K562 (cell line): ENCODE data around the gene DMD. TPM values are rescaled to one million over a fixed set of nuclear protein-coding genes. Genes with fewer than 3 reads are reported as not detected.

Source experiments
- ATAC-seq: fragments of 200-7000 bp; cut with Tn5 transposase; 3 replicates; pipeline ENCODE4 v1.9.1; 2020; ENCODE audit warnings: moderate library complexity
- BruUV-seq: library from RNA; stranded (reverse); fragments of 400-500 nt; replicated peaks from 2 replicates; lab custom pipeline; 2021; lab: Mats Ljungman, UMichigan
- CTCF ChIA-PET: fragments of 300-600 bp; formaldehyde crosslinking; extraction: SDS; loops from one replicate; lab custom pipeline; 2021; ENCODE audit warnings: low intra/inter-chr PET ratio; lab: Yijun Ruan, JAX
- POLR2A ChIA-PET: fragments of 300-600, 350-650 bp; sonication (Branson Sonifier 250); formaldehyde crosslinking; extraction: SDS; loops from one replicate; lab custom pipeline; 2021; ENCODE audit warnings: antibody characterized with exemption, inconsistent platforms; lab: Yijun Ruan, JAX
- DNase-seq, 4 experiments: peaks; one replicate each; pipeline versions ENCODE4 v3.0.0 to v3.0.0-alpha.2; 2011 to 2018; ENCODE audit warnings: low spot score in 3 of 4, mixed read lengths in 3 of 4; ENCODE audit errors: extremely low read depth in 1 of 4
- FAIRE-seq: peaks from 2 replicates; lab custom pipeline; 2011; peaks lifted over from hg19 to GRCh38; lab: Jason Lieb, UNC
- H2AFZ ChIP-seq: 2 replicates; pipeline ENCODE4 v1.6.0; 2011; ENCODE audit warnings: low read depth, low read length, control low read depth, inconsistent platforms
- H3K27ac ChIP-seq: fragments of 200-600 bp; 3 replicates; pipeline ENCODE4 v1.8.0; 2011; ENCODE audit warnings: low read depth, mild to moderate bottlenecking, control low read depth, inconsistent platforms, low read length, moderate library complexity, mixed read lengths; ENCODE audit errors: extremely low read depth
- H3K27me3 ChIP-seq, 2 experiments: fragments of 300-600 bp in 1 of 2; 2 replicates in 1 of 2; 3 replicates in 1 of 2; pipeline versions ENCODE4 v1.6.0 to v1.8.0; 2011; ENCODE audit warnings: inconsistent platforms in 2 of 2, low read length in 2 of 2, mild to moderate bottlenecking in 1 of 2, mixed read lengths in 1 of 2, moderate library complexity in 1 of 2; ENCODE audit not compliant: control insufficient read depth in 2 of 2, insufficient read depth in 2 of 2
- H3K36me3 ChIP-seq: fragments of 300-600 bp; 3 replicates; pipeline ENCODE4 v1.8.0; 2011; ENCODE audit warnings: mild to moderate bottlenecking, low read length, inconsistent platforms; ENCODE audit not compliant: control insufficient read depth, insufficient read depth
- H3K4me1 ChIP-seq, 2 experiments: fragments of 200-600 bp in 1 of 2; replicated peaks in 1 of 2; 2 replicates in 1 of 2; 3 replicates in 1 of 2; pipeline versions ENCODE4 v1.5.1 to v1.8.0; 2011; ENCODE audit warnings: inconsistent platforms in 2 of 2, low read length in 2 of 2, mild to moderate bottlenecking in 1 of 2, mixed read lengths in 1 of 2, moderate library complexity in 1 of 2; ENCODE audit not compliant: control insufficient read depth in 2 of 2, insufficient read depth in 2 of 2
- H3K4me2 ChIP-seq: 2 replicates; pipeline ENCODE4 v1.6.1; 2011; ENCODE audit warnings: low read length, control low read depth, inconsistent platforms, mixed read lengths; ENCODE audit not compliant: insufficient read depth
- H3K4me3 ChIP-seq: fragments of 200-600 bp; sonication (generic), shearing (Covaris generic); 2 replicates; pipeline ENCODE4 v1.5.1; 2016; ENCODE audit warnings: control low read depth, inconsistent platforms
- H3K79me2 ChIP-seq: fragments of 200-600 bp; 3 replicates; pipeline ENCODE4 v1.8.0; 2011; ENCODE audit warnings: low read length, inconsistent platforms; ENCODE audit not compliant: control insufficient read depth, insufficient read depth
- H3K9ac ChIP-seq, 2 experiments: 2 replicates each; pipeline versions ENCODE4 v1.6.0 to v1.6.1; 2011; ENCODE audit warnings: low read depth in 2 of 2, low read length in 2 of 2, control low read depth in 1 of 2, inconsistent platforms in 1 of 2, mild to moderate bottlenecking in 1 of 2, mixed read lengths in 1 of 2; ENCODE audit not compliant: insufficient read depth in 1 of 2
- H3K9me1 ChIP-seq: one replicate; pipeline ENCODE4 v1.6.0; 2011; ENCODE audit warnings: inconsistent platforms, mild to moderate bottlenecking, low read length, moderate library complexity; ENCODE audit not compliant: control insufficient read depth, insufficient read depth
- H3K9me3 ChIP-seq: replicated peaks from 2 replicates; pipeline ENCODE4 v1.5.1; 2011; ENCODE audit warnings: low read depth, low read length, inconsistent platforms; ENCODE audit not compliant: control insufficient read depth, insufficient read depth
- H4K20me1 ChIP-seq: replicated peaks from 2 replicates; pipeline ENCODE4 v1.6.1; 2011; ENCODE audit warnings: low read length, inconsistent platforms, mixed read lengths; ENCODE audit not compliant: control insufficient read depth, insufficient read depth
- ARHGAP35 ChIP-seq: fragments of 450-650 bp; IDR thresholded peaks from 2 replicates; pipeline ENCODE4 v1.6.1; 2018; ENCODE audit not compliant: partially characterized antibody
- ESRRA ChIP-seq: fragments of 450-650 bp; IDR thresholded peaks from 2 replicates; pipeline ENCODE4 v1.6.1; 2014; ENCODE audit warnings: low read depth, mild to moderate bottlenecking, moderate library complexity, borderline replicate concordance
- FOXK2 ChIP-seq, 2 experiments: fragments of 450-650 bp; IDR thresholded peaks in 1 of 2; conservative IDR thresholded peaks in 1 of 2; 2 replicates each; pipeline ENCODE4 v1.6.1; 2016; ENCODE audit warnings: low read depth in 2 of 2, mild to moderate bottlenecking in 1 of 2
- HDAC2 ChIP-seq: fragments of 450-650 bp; IDR thresholded peaks from 2 replicates; pipeline ENCODE4 v1.6.1; 2016; ENCODE audit warnings: mild to moderate bottlenecking
- HMBOX1 ChIP-seq: sonication (generic); IDR thresholded peaks from 2 replicates; pipeline ENCODE4 v1.6.1; 2016
- MYNN ChIP-seq, 2 experiments: sonication (generic); formaldehyde crosslinking in 1 of 2; IDR thresholded peaks; 2 replicates each; pipeline versions ENCODE4 v1.5.0 to v1.6.1; 2016 to 2020; ENCODE audit warnings: antibody characterized with exemption in 1 of 2, missing genetic modification reagents in 1 of 2
- PURB ChIP-seq: sonication (generic); formaldehyde crosslinking; IDR thresholded peaks from 2 replicates; pipeline ENCODE4 v1.9.0; 2021; ENCODE audit warnings: low read depth, mild to moderate bottlenecking, missing genetic modification reagents
- SIRT6 ChIP-seq: IDR thresholded peaks from one replicate; pipeline ENCODE4 v1.6.1; 2012; ENCODE audit warnings: low read depth, mild to moderate bottlenecking, control low read depth, inconsistent platforms, low read length, moderate library complexity
- TCFL5 ChIP-seq: fragments of 250-450 bp; sonication (Bioruptor Pico); conservative IDR thresholded peaks from 2 replicates; pipeline ENCODE4 v1.6.1; 2021; ENCODE audit warnings: mild to moderate bottlenecking, moderate library complexity, matching md5 sums
- ZBTB2 ChIP-seq: fragments of 450-650 bp; IDR thresholded peaks from 2 replicates; pipeline ENCODE4 v1.6.1; 2016; ENCODE audit warnings: antibody characterized with exemption
- ZNF512 ChIP-seq: IDR thresholded peaks from 2 replicates; pipeline ENCODE4 v1.6.1; 2016; ENCODE audit warnings: missing genetic modification characterization, missing compliant biosample characterization
- ZNF778 ChIP-seq: fragments of 450-650 bp; formaldehyde crosslinking; IDR thresholded peaks from 2 replicates; pipeline ENCODE4 v1.4.0; 2020; ENCODE audit warnings: mild to moderate bottlenecking, moderate library complexity
- ZNF79 ChIP-seq: fragments of 250-450 bp; sonication (Bioruptor Pico); IDR thresholded peaks from 2 replicates; pipeline ENCODE4 v1.4.0; 2020; ENCODE audit warnings: low read depth, mild to moderate bottlenecking, moderate library complexity
- WGBS: fragments of 100-300 bp; shearing (Covaris generic); methylation state at CpG from one replicate; pipeline ENCODE4 v1.1.6; 2016; ENCODE audit warnings: low coverage, mixed read lengths; ENCODE audit not compliant: insufficient coverage; ENCODE audit errors: missing lambda C conversion rate; 5-methylcytosine and 5-hydroxymethylcytosine counted together
- in situ Hi-C: fragments of 300-500 bp; cut with MboI; formaldehyde crosslinking; loops from 4 replicates; pipeline ENCODE4 v1.15.0; 2018; ENCODE audit warnings: inconsistent platforms, mixed read lengths
- intact Hi-C: fragments of 100-400 bp; cut with micrococcal nuclease; formaldehyde crosslinking; loops from 2 replicates; pipeline ENCODE4 v1.14.2; 2022
- polyA plus RNA-seq, 8 experiments: library from polyadenylated mRNA; depleted of rRNA in 4 of 8; stranded (reverse) in 5 of 8; unstranded in 3 of 8; fragments of >200 nt; fragmentation: Nextera tagmentation in 2 of 8; fragmentation: Illumina TruSeq in 1 of 8; extraction: Ambion mirVana in 2 of 8; extraction: Trizol in 1 of 8; gene quantifications; 2 replicates each; pipeline versions ENCODE4 v1.2.1 to v1.2.3, GENCODE V29; 2011 to 2014; ENCODE audit warnings: inconsistent platforms in 1 of 8, missing spikeins in 1 of 8
- total RNA-seq, 7 experiments: library from RNA; depleted of rRNA in 6 of 7; stranded (reverse); fragments of >200 nt in 6 of 7; fragmentation: Illumina TruSeq in 2 of 7; extraction: Trizol in 2 of 7; gene quantifications; 2 replicates each; pipeline versions ENCODE4 v1.2.1 to v1.2.3, GENCODE V29; 2011 to 2021; ENCODE audit warnings: low replicate concordance in 1 of 7

The DMD gene
- total and polyA plus RNA-seq, 9 of the 15 experiments (the other 6 are each of a cell fraction or from before 2014, with no cell fraction given) = 3.8 to 20.4 (median 11.4) TPM

GRCh38 chrX:32024072-32024471, 1187.3 kb downstream of the DMD start:
- 0% methylated on average over 9 of the region's 9 CpGs for WGBS
- H3K27ac ChIP-seq = no peak overlapping the region
- POLR2A ChIA-PET = no interaction called here
- no peak overlapping the region for H3K9ac ChIP-seq
- H3K79me2 ChIP-seq = no peaks in the 10 kb centered on the region
- H2AFZ ChIP-seq = no peak overlapping the region
- CTCF ChIA-PET = no interaction called here
- TF ChIP-seq ZNF778 (CRISPR knock-in tag) (no peak), ESRRA (no peak), FOXK2 (conservative IDR thresholded peaks at IDR 0.05 in 1 of 2, IDR thresholded peaks at IDR 0.05 in 1 of 2; ENCODE audit: low read depth in 2 of 2) (no peak), SIRT6 (no peak), ZBTB2 (no peak), ZNF512 (no peak), PURB (CRISPR knock-in tag) (no peak), ARHGAP35 (no peak), ZNF79 (no peak), MYNN (IDR thresholded peaks at IDR 0.05) (no peak), MYNN (CRISPR knock-in tag; IDR thresholded peaks at IDR 0.05) (no peak), HDAC2 (no peak), TCFL5 (CRISPR knock-in tag) (no peak), HMBOX1 (no peak)
- H3K9me1 ChIP-seq = no peaks in the 10 kb centered on the region
- no peaks in the 10 kb centered on the region for H4K20me1 ChIP-seq
- no peak for ATAC-seq
- in situ Hi-C loops = no loop called here
- H3K36me3 ChIP-seq = no peaks in the 10 kb centered on the region
- no peaks in the 10 kb centered on the region for H3K9me3 ChIP-seq
- no peak overlapping the region for H3K4me3 ChIP-seq
- no peak for DNase-seq
- no peaks in the 10 kb centered on the region for H3K4me1 ChIP-seq
- no peak overlapping the region for H3K4me2 ChIP-seq
- FAIRE-seq = no peak
- no TSS peak for BruUV-seq
- intact Hi-C loops = no loop called here
- H3K27me3 ChIP-seq = no peaks in the 10 kb centered on the region
